Lower lobe of right lung (tissue), 2 donors: ENCODE measurements around the gene CUL3. TPM values are rescaled to one million over a fixed set of nuclear protein-coding genes. Genes with fewer than 3 reads are reported as not detected.
"Not testable (repeated sequence)": the region's sequence is repeated elsewhere in the genome, so short reads cannot be mapped to it uniquely, and the experiment has no call there.

ENCODE experiments used
- ATAC-seq, 2 donors: fragments of 200-7000 bp; cut with Tn5 transposase; one replicate each; pipeline ENCODE4 v1.9.1; 2020 to 2022; ENCODE audit warnings: mild to moderate bottlenecking in 2 of 2, moderate library complexity in 2 of 2
- DNase-seq: peaks from one replicate; pipeline ENCODE4 v3.0.0-alpha.2; 2020
- H3K27ac ChIP-seq: fragments of 200-600 bp; one replicate; pipeline ENCODE4 v1.8.0; 2022
- H3K27me3 ChIP-seq: fragments of 200-600 bp; one replicate; pipeline ENCODE4 v1.8.0; 2022; ENCODE audit warnings: low read depth
- H3K36me3 ChIP-seq: fragments of 200-600 bp; one replicate; pipeline ENCODE4 v1.8.0; 2022; ENCODE audit warnings: mild to moderate bottlenecking
- H3K4me1 ChIP-seq: fragments of 200-600 bp; one replicate; pipeline ENCODE4 v1.8.0; 2022
- H3K4me3 ChIP-seq: fragments of 200-600 bp; one replicate; pipeline ENCODE4 v1.8.0; 2022; ENCODE audit warnings: mild to moderate bottlenecking
- H3K9me3 ChIP-seq: fragments of 200-600 bp; one replicate; pipeline ENCODE4 v1.8.0; 2022
- intact Hi-C: fragments of 100-400 bp; cut with DNase I; formaldehyde crosslinking; loops from one replicate; pipeline ENCODE4 v1.11.0; 2022
- total RNA-seq: library from RNA; stranded (reverse); fragmentation: NEBNext Ultra II Directional; extraction: Animal tissue kit (Norgen Biotek cat#: 25700); gene quantifications from one replicate; pipeline ENCODE4 v1.2.1, GENCODE V29; 2021
- TF ChIP-seq, protein P1 (sequence below): fragments of 200-600 bp; IDR thresholded peaks from one replicate; pipeline ENCODE4 v1.8.0; 2022; ENCODE audit warnings: antibody characterized with exemption, mild to moderate bottlenecking
- donor health status: DM: no; HTN: yes; CAD: no; lungs with severe emphysema.

The CUL3 gene
- total RNA-seq, 1 donor from 2014 or later, result 79.2 TPM

- peak overlapping the region; percentile 59 for H3K27ac ChIP-seq
- H3K4me3 ChIP-seq, result peak overlapping the region; percentile 71
- no peaks in the 10 kb centered on the region for H3K27me3 ChIP-seq
- DNase-seq, result no peak
- TF ChIP-seq, protein P1, sequence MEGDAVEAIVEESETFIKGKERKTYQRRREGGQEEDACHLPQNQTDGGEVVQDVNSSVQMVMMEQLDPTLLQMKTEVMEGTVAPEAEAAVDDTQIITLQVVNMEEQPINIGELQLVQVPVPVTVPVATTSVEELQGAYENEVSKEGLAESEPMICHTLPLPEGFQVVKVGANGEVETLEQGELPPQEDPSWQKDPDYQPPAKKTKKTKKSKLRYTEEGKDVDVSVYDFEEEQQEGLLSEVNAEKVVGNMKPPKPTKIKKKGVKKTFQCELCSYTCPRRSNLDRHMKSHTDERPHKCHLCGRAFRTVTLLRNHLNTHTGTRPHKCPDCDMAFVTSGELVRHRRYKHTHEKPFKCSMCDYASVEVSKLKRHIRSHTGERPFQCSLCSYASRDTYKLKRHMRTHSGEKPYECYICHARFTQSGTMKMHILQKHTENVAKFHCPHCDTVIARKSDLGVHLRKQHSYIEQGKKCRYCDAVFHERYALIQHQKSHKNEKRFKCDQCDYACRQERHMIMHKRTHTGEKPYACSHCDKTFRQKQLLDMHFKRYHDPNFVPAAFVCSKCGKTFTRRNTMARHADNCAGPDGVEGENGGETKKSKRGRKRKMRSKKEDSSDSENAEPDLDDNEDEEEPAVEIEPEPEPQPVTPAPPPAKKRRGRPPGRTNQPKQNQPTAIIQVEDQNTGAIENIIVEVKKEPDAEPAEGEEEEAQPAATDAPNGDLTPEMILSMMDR, result no peak
- intact Hi-C loops, result no loop called here
- ATAC-seq, result no peak
- no peaks in the 10 kb centered on the region for H3K9me3 ChIP-seq
- H3K4me1 ChIP-seq, result peaks cover 34% of the 10 kb centered on the region
- H3K36me3 ChIP-seq, result no peaks in the 10 kb centered on the region
Measured at GRCh38 chr2:224586127-224586695, 1.0 kb upstream of the CUL3 start.

DNA sequence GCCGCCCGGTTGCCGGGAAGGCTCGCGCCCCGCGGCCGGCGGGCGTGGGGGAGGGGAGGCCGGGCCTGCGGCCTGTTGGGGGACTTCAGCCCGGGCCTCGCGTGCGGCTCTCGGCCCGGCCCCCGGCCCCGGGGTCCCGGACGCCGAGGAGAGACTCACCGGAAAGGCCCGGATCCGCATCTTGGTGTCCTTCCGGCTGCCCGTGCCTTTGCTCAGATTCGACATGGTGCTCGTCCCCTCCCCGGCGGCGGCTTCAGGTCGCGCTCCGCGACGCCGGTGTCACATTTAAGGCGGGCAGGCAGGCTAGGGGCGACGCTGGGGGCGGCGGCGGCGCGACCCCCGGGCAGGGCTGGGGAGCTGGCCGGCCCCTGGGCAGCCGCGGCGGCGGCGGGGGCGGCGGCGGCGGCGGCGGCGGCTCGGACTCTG is 365 bp downstream of the CUL3 start:
- ATAC-seq (no peak), DNase-seq (peak; percentile 75)
- peak overlapping the region; percentile 71 for H3K4me3 ChIP-seq
- peaks cover 48% of the 10 kb centered on the region for H3K4me1 ChIP-seq
- H3K9me3 ChIP-seq, result no peaks in the 10 kb centered on the region
- H3K36me3 ChIP-seq, result no peaks in the 10 kb centered on the region
- peak overlapping the region; percentile 90 for H3K27ac ChIP-seq
- TF ChIP-seq, protein P1, result no peak
- H3K27me3 ChIP-seq, result no peaks in the 10 kb centered on the region
- intact Hi-C loops, result no loop called here

- peak overlapping the region; percentile 71 for H3K4me3 ChIP-seq
- no peaks in the 10 kb centered on the region for H3K27me3 ChIP-seq
- TF ChIP-seq, protein P1, result no peak
- no peaks in the 10 kb centered on the region for H3K36me3 ChIP-seq
- ATAC-seq (no peak), DNase-seq (peak; percentile 60)
- H3K27ac ChIP-seq, result peak overlapping the region; percentile 90
- H3K9me3 ChIP-seq, result no peaks in the 10 kb centered on the region
- H3K4me1 ChIP-seq, result peaks cover 53% of the 10 kb centered on the region
- intact Hi-C loops, result no loop called here
Measured at GRCh38 chr2:224584111-224584784, 915 bp downstream of the CUL3 start.

- ATAC-seq, intact Hi-C loops, DNase-seq, H3K27ac ChIP-seq, H3K27me3 ChIP-seq, H3K36me3 ChIP-seq, H3K9me3 ChIP-seq: not testable (repeated sequence)
- Histone ChIP-seq H3K4me1 (peaks cover 62% of the 10 kb centered on the region), H3K4me3 (peak overlapping the region; percentile 71)
Measured at GRCh38 chr2:224583033-224583432, 2.1 kb downstream of the CUL3 start.

DNA sequence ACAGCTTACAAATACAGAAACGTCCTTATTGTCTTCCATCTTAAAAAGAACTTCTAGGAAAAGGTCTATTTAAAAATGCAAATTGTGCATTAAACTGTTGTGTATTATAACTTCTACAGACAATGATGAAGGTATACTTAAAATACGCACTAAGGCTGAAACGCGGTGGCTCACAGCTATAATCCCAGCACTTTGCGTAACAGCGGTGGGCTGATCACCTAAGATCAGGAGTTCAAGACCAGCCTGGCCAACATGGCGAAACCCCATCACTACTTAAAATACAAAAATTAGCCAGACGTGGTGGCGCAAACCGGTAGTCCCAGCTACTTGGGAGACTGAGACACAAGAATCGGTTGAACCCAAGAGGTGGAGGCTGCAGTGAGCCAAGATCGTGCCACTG is 4.9 kb downstream of the CUL3 start:
- Histone ChIP-seq H3K4me3 (no peak overlapping the region), H3K4me1 (peaks cover 76% of the 10 kb centered on the region), H3K36me3 (no peaks in the 10 kb centered on the region), H3K27ac (no peak overlapping the region), H3K9me3 (no peaks in the 10 kb centered on the region), H3K27me3 (no peaks in the 10 kb centered on the region)
- ATAC-seq, result no peak
- DNase-seq, result no peak
- intact Hi-C loops, result no loop called here
- TF ChIP-seq, protein P1, result no peak

- intact Hi-C loops, result no loop called here
- H3K27me3 ChIP-seq, result no peaks in the 10 kb centered on the region
- ATAC-seq (no peak), DNase-seq (no peak)
- no peak overlapping the region for H3K4me3 ChIP-seq
- no peak overlapping the region for H3K27ac ChIP-seq
- TF ChIP-seq, protein P1, result no peak
- H3K9me3 ChIP-seq, result no peaks in the 10 kb centered on the region
- no peaks in the 10 kb centered on the region for H3K36me3 ChIP-seq
- H3K4me1 ChIP-seq, result peaks cover 84% of the 10 kb centered on the region
Measured at GRCh38 chr2:224579411-224579810, 5.8 kb downstream of the CUL3 start.
